Effector memory CD8-positive, alpha-beta T cell (primary cell): ENCODE measurements around the gene FBLN5.

Experiments used
- ATAC-seq: fragments of 150-1000 bp; cut with Tn5 transposase; replicated peaks from 2 replicates; pipeline ENCODE4 v1.10.0; 2021; ENCODE audit warnings: mild to moderate bottlenecking, moderate library complexity
- DNase-seq, 3 experiments: peaks; one replicate each; pipeline ENCODE4 v3.0.0; 2021
- H3K27ac Mint-ChIP-seq, 2 donors: one replicate each; pipeline ENCODE4 v1.8.0; 2022; ENCODE audit warnings: mild to moderate bottlenecking in 2 of 2, mixed read lengths in 2 of 2, moderate library complexity in 2 of 2
- H3K27me3 Mint-ChIP-seq, 2 donors: one replicate each; pipeline ENCODE4 v1.8.0; 2022; ENCODE audit warnings: mixed read lengths in 2 of 2
- H3K36me3 Mint-ChIP-seq: one replicate; pipeline ENCODE4 v1.8.0; 2022; ENCODE audit warnings: mild to moderate bottlenecking, moderate library complexity, mixed read lengths; ENCODE audit not compliant: insufficient read depth
- H3K4me1 Mint-ChIP-seq, 2 donors: one replicate each; pipeline ENCODE4 v1.8.0; 2022; ENCODE audit warnings: low read depth in 2 of 2, mixed read lengths in 2 of 2
- H3K4me3 Mint-ChIP-seq, 2 donors: one replicate each; pipeline ENCODE4 v1.8.0; 2022; ENCODE audit warnings: mild to moderate bottlenecking in 2 of 2, mixed read lengths in 2 of 2, moderate library complexity in 2 of 2
- H3K9me3 Mint-ChIP-seq, 2 donors: one replicate each; pipeline ENCODE4 v1.8.0; 2022; ENCODE audit warnings: mixed read lengths in 2 of 2
- total RNA-seq, 9 experiments: gene quantifications; one replicate each; lab custom pipeline; 2026; lab: John Stamatoyannopoulos, UW

FBLN5 gene
- 0.43 to 10.5 (median 2.7) reads per million in 9 experiments for total RNA-seq

GRCh38 chr14:91947475-91948184, at the start of gene FBLN5:
TSS of gene FBLN5 (minus strand) at chr14:91947694. CDS start at chr14:91947229, 465 bp downstream.
- no peaks in the 10 kb centered on the region for H3K9me3 Mint-ChIP-seq
- peaks cover 21 to 38% of the 10 kb centered on the region in 2 donors for H3K27me3 Mint-ChIP-seq
- no peaks in the 10 kb centered on the region for H3K36me3 Mint-ChIP-seq
- peak within 1 kb of the TSS; percentile 60 to 72 for H3K27ac Mint-ChIP-seq
- H3K4me1 Mint-ChIP-seq = peaks cover 4 to 13% of the 10 kb centered on the region in 2 donors
- DNase-seq (peak; percentile 4 to 9 (median 6)), ATAC-seq (peak; percentile 75)
- H3K4me3 Mint-ChIP-seq = peak within 1 kb of the TSS; percentile 82 to 84

GRCh38 chr14:91996948-91997371, 49.5 kb upstream of the FBLN5 start:
- Mint-ChIP-seq H3K36me3 (peaks cover 46% of the 10 kb centered on the region), H3K27ac (peak overlapping the region; percentile 53 to 80), H3K4me1 (peaks cover 17 to 28% of the 10 kb centered on the region in 2 donors), H3K9me3 (no peaks in the 10 kb centered on the region), H3K4me3 (peak overlapping the region in 1 of 2 donors; percentile 37), H3K27me3 (no peaks in the 10 kb centered on the region)
- peak; percentile 53 for ATAC-seq
- peak in 1 of 3 experiments; percentile 1 for DNase-seq

GRCh38 chr14:91987192-91987591, 39.7 kb upstream of the FBLN5 start:
- H3K36me3 Mint-ChIP-seq = peaks cover 65% of the 10 kb centered on the region
- no peaks in the 10 kb centered on the region for H3K27me3 Mint-ChIP-seq
- no peaks in the 10 kb centered on the region for H3K9me3 Mint-ChIP-seq
- H3K4me1 Mint-ChIP-seq = peaks cover 2 to 7% of the 10 kb centered on the region in 2 donors
- H3K27ac Mint-ChIP-seq = no peak overlapping the region
- H3K4me3 Mint-ChIP-seq = no peak overlapping the region
- ATAC-seq = no peak
- no peak for DNase-seq

GRCh38 chr14:91985521-91986255, 38.2 kb upstream of the FBLN5 start:
- H3K9me3 Mint-ChIP-seq = no peaks in the 10 kb centered on the region

GRCh38 chr14:91985008-91985407, 37.5 kb upstream of the FBLN5 start:
- Mint-ChIP-seq H3K4me3 (no peak overlapping the region), H3K4me1 (peaks cover 2 to 7% of the 10 kb centered on the region in 2 donors), H3K27me3 (no peaks in the 10 kb centered on the region), H3K36me3 (peaks cover 58% of the 10 kb centered on the region), H3K9me3 (no peaks in the 10 kb centered on the region), H3K27ac (no peak overlapping the region)
- DNase-seq (no peak), ATAC-seq (no peak)

More at GRCh38 chr14:91985521-91986255, 38.2 kb upstream of the FBLN5 start:
- Mint-ChIP-seq H3K27ac (no peak overlapping the region), H3K27me3 (no peaks in the 10 kb centered on the region), H3K36me3 (peaks cover 56% of the 10 kb centered on the region), H3K4me3 (no peak overlapping the region), H3K4me1 (peaks cover 2 to 7% of the 10 kb centered on the region in 2 donors)
- no peak for DNase-seq
- ATAC-seq = no peak

GRCh38 chr14:91983588-91983987, 36.1 kb upstream of the FBLN5 start:
- Mint-ChIP-seq H3K9me3 (no peaks in the 10 kb centered on the region), H3K4me1 (peaks cover 2 to 13% of the 10 kb centered on the region in 2 donors), H3K36me3 (peaks cover 58% of the 10 kb centered on the region), H3K27ac (no peak overlapping the region), H3K27me3 (no peaks in the 10 kb centered on the region), H3K4me3 (no peak overlapping the region)
- ATAC-seq (no peak), DNase-seq (no peak)

GRCh38 chr14:91980157-91980556, 32.7 kb upstream of the FBLN5 start:
- Mint-ChIP-seq H3K4me3 (no peak overlapping the region), H3K27me3 (no peaks in the 10 kb centered on the region), H3K9me3 (no peaks in the 10 kb centered on the region), H3K27ac (peak overlapping the region in 1 of 2 donors; percentile 65), H3K36me3 (peaks cover 39% of the 10 kb centered on the region), H3K4me1 (peaks cover 4 to 18% of the 10 kb centered on the region in 2 donors)
- ATAC-seq (no peak), DNase-seq (no peak)

- H3K27ac Mint-ChIP-seq = peak overlapping the region; percentile 31 to 72
- peaks cover 43% of the 10 kb centered on the region for H3K36me3 Mint-ChIP-seq
- ATAC-seq (no peak), DNase-seq (no peak)
- no peaks in the 10 kb centered on the region for H3K9me3 Mint-ChIP-seq
- no peak overlapping the region for H3K4me3 Mint-ChIP-seq
- H3K27me3 Mint-ChIP-seq = no peaks in the 10 kb centered on the region
- H3K4me1 Mint-ChIP-seq = peaks cover 2 to 15% of the 10 kb centered on the region in 2 donors
Observed at GRCh38 chr14:91977884-91978283, 30.4 kb upstream of the FBLN5 start.

- Mint-ChIP-seq H3K27ac (peak overlapping the region in 1 of 2 donors; percentile 13), H3K9me3 (no peaks in the 10 kb centered on the region), H3K4me3 (no peak overlapping the region), H3K4me1 (peaks cover 2 to 14% of the 10 kb centered on the region in 2 donors), H3K36me3 (peaks cover 55% of the 10 kb centered on the region), H3K27me3 (no peaks in the 10 kb centered on the region)
- DNase-seq = no peak
- ATAC-seq = no peak
Observed at GRCh38 chr14:91975763-91976162, 28.3 kb upstream of the FBLN5 start.

- H3K27me3 Mint-ChIP-seq = no peaks in the 10 kb centered on the region
- H3K36me3 Mint-ChIP-seq = peaks cover 71% of the 10 kb centered on the region
- no peak for DNase-seq
- peak overlapping the region in 1 of 2 donors; percentile 55 for H3K27ac Mint-ChIP-seq
- no peak for ATAC-seq
- no peak overlapping the region for H3K4me3 Mint-ChIP-seq
- peaks cover 4 to 15% of the 10 kb centered on the region in 2 donors for H3K4me1 Mint-ChIP-seq
- H3K9me3 Mint-ChIP-seq = no peaks in the 10 kb centered on the region
Observed at GRCh38 chr14:91971188-91971778, 23.8 kb upstream of the FBLN5 start.

- H3K4me1 Mint-ChIP-seq = peaks cover 4 to 14% of the 10 kb centered on the region in 2 donors
- ATAC-seq (peak; percentile 99), DNase-seq (peak; percentile 6 to 33 (median 12))
- H3K27ac Mint-ChIP-seq = peak overlapping the region; percentile 47 to 86
- no peaks in the 10 kb centered on the region for H3K27me3 Mint-ChIP-seq
- H3K4me3 Mint-ChIP-seq = peak overlapping the region in 1 of 2 donors; percentile 32
- peaks cover 46% of the 10 kb centered on the region for H3K36me3 Mint-ChIP-seq
- no peaks in the 10 kb centered on the region for H3K9me3 Mint-ChIP-seq
Observed at GRCh38 chr14:91968280-91968679, 20.8 kb upstream of the FBLN5 start.

GRCh38 chr14:91964724-91965123, 17.2 kb upstream of the FBLN5 start:
- Mint-ChIP-seq H3K27me3 (no peaks in the 10 kb centered on the region), H3K4me3 (no peak overlapping the region), H3K36me3 (peaks cover 21% of the 10 kb centered on the region), H3K4me1 (peaks cover 4 to 14% of the 10 kb centered on the region in 2 donors), H3K27ac (no peak overlapping the region), H3K9me3 (no peaks in the 10 kb centered on the region)
- DNase-seq = no peak
- no peak for ATAC-seq

GRCh38 chr14:91964011-91964410, 16.5 kb upstream of the FBLN5 start:
- peaks cover 15% of the 10 kb centered on the region for H3K36me3 Mint-ChIP-seq
- H3K27me3 Mint-ChIP-seq = no peaks in the 10 kb centered on the region
- DNase-seq (no peak), ATAC-seq (no peak)
- H3K27ac Mint-ChIP-seq = no peak overlapping the region
- no peak overlapping the region for H3K4me3 Mint-ChIP-seq
- H3K4me1 Mint-ChIP-seq = peaks cover 4 to 12% of the 10 kb centered on the region in 2 donors
- H3K9me3 Mint-ChIP-seq = no peaks in the 10 kb centered on the region
